H7 (cell line): ENCODE measurements around the gene SHROOM1. TPM values are rescaled to one million over a fixed set of nuclear protein-coding genes. Genes with fewer than 3 reads are reported as not detected.

Experiments
- DNase-seq: peaks from one replicate; pipeline ENCODE4 v3.0.0; 2012
- H3K27me3 ChIP-seq: 2 replicates; pipeline ENCODE4 v1.6.0; 2011; ENCODE audit warnings: mild to moderate bottlenecking, low read length; ENCODE audit not compliant: control insufficient read depth, insufficient read depth
- H3K36me3 ChIP-seq: replicated peaks from 2 replicates; pipeline ENCODE4 v1.5.1; 2011; ENCODE audit warnings: low read length; ENCODE audit not compliant: control insufficient read depth, insufficient read depth
- H3K4me3 ChIP-seq: 2 replicates; pipeline ENCODE4 v1.5.1; 2011; ENCODE audit warnings: low read depth, mild to moderate bottlenecking, control low read depth, low read length, moderate library complexity; ENCODE audit not compliant: insufficient read depth
- total RNA-seq: library from RNA; depleted of rRNA; stranded (reverse); fragments of >200 nt; shearing (Covaris generic); gene quantifications from 2 replicates; pipeline ENCODE4 v1.2.3, GENCODE V29; 2014

Gene SHROOM1
- total RNA-seq, 1 experiment from 2014 or later = 1.3 TPM

- Histone ChIP-seq H3K27me3 (peaks cover 59% of the 10 kb centered on the region), H3K4me3 (peak overlapping the region; percentile 36; the same call in 1 of the 2 replicates), H3K36me3 (no peaks in the 10 kb centered on the region)
- no peak for DNase-seq
Observed at GRCh38 chr5:132823481-132824050, 6.9 kb downstream of the SHROOM1 start.

GRCh38 chr5:132822650-132823480, 7.6 kb downstream of the SHROOM1 start:
- peak overlapping the region; percentile 36 for H3K4me3 ChIP-seq
- peaks cover 53% of the 10 kb centered on the region for H3K27me3 ChIP-seq
- no peaks in the 10 kb centered on the region for H3K36me3 ChIP-seq
- peak; percentile 94 for DNase-seq

GRCh38 chr5:132821791-132822190, 8.7 kb downstream of the SHROOM1 start:
- no peak for DNase-seq
- Histone ChIP-seq H3K27me3 (peaks cover 45% of the 10 kb centered on the region), H3K36me3 (no peaks in the 10 kb centered on the region), H3K4me3 (no peak overlapping the region)

- Histone ChIP-seq H3K36me3 (no peaks in the 10 kb centered on the region), H3K4me3 (no peak overlapping the region), H3K27me3 (peaks cover 41% of the 10 kb centered on the region)
- no peak for DNase-seq
Observed at GRCh38 chr5:132821350-132821749, 9.1 kb downstream of the SHROOM1 start.

- no peaks in the 10 kb centered on the region for H3K36me3 ChIP-seq
- DNase-seq = peak; percentile 93
- no peak overlapping the region for H3K4me3 ChIP-seq
- peaks cover 34% of the 10 kb centered on the region for H3K27me3 ChIP-seq
Observed at GRCh38 chr5:132820162-132820754, 10.2 kb downstream of the SHROOM1 start.

GRCh38 chr5:132819468-132819867, 11.0 kb downstream of the SHROOM1 start:
- peaks cover 34% of the 10 kb centered on the region for H3K27me3 ChIP-seq
- DNase-seq = peak; percentile 62
- no peak overlapping the region for H3K4me3 ChIP-seq
- H3K36me3 ChIP-seq = no peaks in the 10 kb centered on the region

GRCh38 chr5:132817011-132817410, 13.4 kb downstream of the SHROOM1 start:
- Histone ChIP-seq H3K4me3 (no peak overlapping the region), H3K36me3 (no peaks in the 10 kb centered on the region), H3K27me3 (peaks cover 42% of the 10 kb centered on the region)
- DNase-seq = no peak

- Histone ChIP-seq H3K27me3 (peaks cover 43% of the 10 kb centered on the region), H3K4me3 (no peak overlapping the region), H3K36me3 (no peaks in the 10 kb centered on the region)
- no peak for DNase-seq
Observed at GRCh38 chr5:132816554-132816953, 13.9 kb downstream of the SHROOM1 start.

GRCh38 chr5:132816083-132816482, 14.4 kb downstream of the SHROOM1 start:
- Histone ChIP-seq H3K27me3 (peaks cover 45% of the 10 kb centered on the region), H3K4me3 (no peak overlapping the region), H3K36me3 (no peaks in the 10 kb centered on the region)
- no peak for DNase-seq

GRCh38 chr5:132815454-132815853, 15.0 kb downstream of the SHROOM1 start:
- H3K4me3 ChIP-seq = no peak overlapping the region
- no peak for DNase-seq
- no peaks in the 10 kb centered on the region for H3K36me3 ChIP-seq
- H3K27me3 ChIP-seq = peaks cover 47% of the 10 kb centered on the region

GRCh38 chr5:132814503-132815294, 15.7 kb downstream of the SHROOM1 start:
- no peak for DNase-seq
- Histone ChIP-seq H3K27me3 (peaks cover 47% of the 10 kb centered on the region), H3K36me3 (no peaks in the 10 kb centered on the region), H3K4me3 (peak overlapping the region; percentile 29)

- peak; percentile 90 for DNase-seq
- peaks cover 47% of the 10 kb centered on the region for H3K27me3 ChIP-seq
- no peaks in the 10 kb centered on the region for H3K36me3 ChIP-seq
- peak overlapping the region; percentile 29 for H3K4me3 ChIP-seq
Observed at GRCh38 chr5:132813599-132814502, 16.6 kb downstream of the SHROOM1 start.

- peak; percentile 86 for DNase-seq
- no peaks in the 10 kb centered on the region for H3K36me3 ChIP-seq
- H3K27me3 ChIP-seq = peaks cover 47% of the 10 kb centered on the region
- peak within 1 kb of the TSS; percentile 29 for H3K4me3 ChIP-seq
Observed at GRCh38 chr5:132812781-132813598, 17.5 kb downstream of the SHROOM1 start, which contains the start of gene SOWAHA. Gene SOWAHA, plus strand, starts transcription at chr5:132813302. Its CDS starts 320 bp downstream, at chr5:132813622.
